ENCODE results near the gene RELL1.

Gene RELL1

GRCh38 chr4:37680089-37680488, 6.1 kb downstream of the RELL1 start:
- Histone ChIP-seq H3K4me1 (ENCODE audit: control insufficient read depth, low read length) (peaks cover 47% of the 10 kb centered on the region), H3K27ac (ENCODE audit: low read depth, low read length) (no peak overlapping the region), H3K27me3 (ENCODE audit: control insufficient read depth, low read length) (no peaks in the 10 kb centered on the region), H3K9me2 (replicated peaks; ENCODE audit: control insufficient read depth, low read length) (no peaks in the 10 kb centered on the region), H3K79me2 (ENCODE audit: control insufficient read depth, low read length) (peaks cover 11% of the 10 kb centered on the region), H3K9me3 (ENCODE audit: control insufficient read depth, insufficient read depth, low read length) (no peaks in the 10 kb centered on the region), H4K20me1 (ENCODE audit: control insufficient read depth, insufficient read depth, low read depth, low read length) (no peaks in the 10 kb centered on the region; the same call in 1 of the 2 replicates), H3K4me3 (ENCODE audit: low read length) (no peak overlapping the region), H3K36me3 (ENCODE audit: control insufficient read depth, low read length) (no peaks in the 10 kb centered on the region), H3K4me2 (ENCODE audit: low read length) (no peak overlapping the region), H3F3A (ENCODE audit: control insufficient read depth, insufficient read depth) (peaks cover 11% of the 10 kb centered on the region)
- TF ChIP-seq CTCF (IDR thresholded peaks at IDR 0.05; ENCODE audit: low read depth, low read length, poor library complexity, severe bottlenecking) (no peak), EZH2phosphoT487 (IDR thresholded peaks at IDR 0.05; ENCODE audit: borderline replicate concordance, low read length) (no peak)

GRCh38 chr4:37679301-37679700, 6.9 kb downstream of the RELL1 start:
- Histone ChIP-seq H3K9me2 (replicated peaks; ENCODE audit: control insufficient read depth, low read length) (no peaks in the 10 kb centered on the region), H3F3A (ENCODE audit: control insufficient read depth, insufficient read depth) (peaks cover 11% of the 10 kb centered on the region), H3K4me3 (ENCODE audit: low read length) (no peak overlapping the region), H3K27ac (ENCODE audit: low read depth, low read length) (no peak overlapping the region), H3K9me3 (ENCODE audit: control insufficient read depth, insufficient read depth, low read length) (no peaks in the 10 kb centered on the region), H4K20me1 (ENCODE audit: control insufficient read depth, insufficient read depth, low read depth, low read length) (no peaks in the 10 kb centered on the region; the same call in 1 of the 2 replicates), H3K79me2 (ENCODE audit: control insufficient read depth, low read length) (peaks cover 11% of the 10 kb centered on the region), H3K36me3 (ENCODE audit: control insufficient read depth, low read length) (no peaks in the 10 kb centered on the region), H3K27me3 (ENCODE audit: control insufficient read depth, low read length) (no peaks in the 10 kb centered on the region), H3K4me2 (ENCODE audit: low read length) (no peak overlapping the region), H3K4me1 (ENCODE audit: control insufficient read depth, low read length) (peaks cover 45% of the 10 kb centered on the region)
- TF ChIP-seq CTCF (IDR thresholded peaks at IDR 0.05; ENCODE audit: low read depth, low read length, poor library complexity, severe bottlenecking) (no peak), EZH2phosphoT487 (IDR thresholded peaks at IDR 0.05; ENCODE audit: borderline replicate concordance, low read length) (no peak)

GRCh38 chr4:37678624-37679023, 7.6 kb downstream of the RELL1 start:
- H3K4me1 ChIP-seq (ENCODE audit: control insufficient read depth, low read length): peaks cover 45% of the 10 kb centered on the region
- H3K27me3 ChIP-seq (ENCODE audit: control insufficient read depth, low read length): no peaks in the 10 kb centered on the region
- H3K79me2 ChIP-seq (ENCODE audit: control insufficient read depth, low read length): peaks cover 11% of the 10 kb centered on the region
- H3F3A ChIP-seq (ENCODE audit: control insufficient read depth, insufficient read depth): peaks cover 11% of the 10 kb centered on the region
- no peak overlapping the region for H3K27ac ChIP-seq (ENCODE audit: low read depth, low read length)
- no peaks in the 10 kb centered on the region for H3K36me3 ChIP-seq (ENCODE audit: control insufficient read depth, low read length)
- no peaks in the 10 kb centered on the region; the same call in 1 of the 2 replicates for H4K20me1 ChIP-seq (ENCODE audit: control insufficient read depth, insufficient read depth, low read depth, low read length)
- no peak overlapping the region for H3K4me2 ChIP-seq (ENCODE audit: low read length)
- H3K9me2 ChIP-seq (replicated peaks; ENCODE audit: control insufficient read depth, low read length): no peaks in the 10 kb centered on the region
- no peaks in the 10 kb centered on the region for H3K9me3 ChIP-seq (ENCODE audit: control insufficient read depth, insufficient read depth, low read length)
- no peak overlapping the region for H3K4me3 ChIP-seq (ENCODE audit: low read length)
- TF ChIP-seq EZH2phosphoT487 (IDR thresholded peaks at IDR 0.05; ENCODE audit: borderline replicate concordance, low read length) (no peak), CTCF (IDR thresholded peaks at IDR 0.05; ENCODE audit: low read depth, low read length, poor library complexity, severe bottlenecking) (no peak)
